Heart right ventricle (tissue), 16 donors: ENCODE measurements around the gene TLR1. TPM values are rescaled to one million over a fixed set of nuclear protein-coding genes. Genes with fewer than 3 reads are reported as not detected.

Experiments
- ATAC-seq, 8 donors: fragments of 200-7000 bp; cut with Tn5 transposase; one replicate each; pipeline ENCODE4 v1.9.1; 2020; ENCODE audit warnings: mild to moderate bottlenecking in 8 of 8, moderate library complexity in 8 of 8, moderate number of reproducible peaks in 1 of 8
- DNase-seq, 2 donors: peaks; one replicate each; pipeline ENCODE4 v3.0.0-alpha.2; 2020
- H3K27ac ChIP-seq, 10 donors: fragments of 200-600 bp; sonication (generic) in 2 of 10; one replicate each; pipeline versions ENCODE4 v1.5.0 to v1.8.0; 2020 to 2022; ENCODE audit warnings: mild to moderate bottlenecking in 3 of 10
- H3K27me3 ChIP-seq, 7 donors: fragments of 200-600 bp; one replicate each; pipeline ENCODE4 v1.8.0; 2021 to 2022; ENCODE audit warnings: mild to moderate bottlenecking in 2 of 7
- H3K36me3 ChIP-seq, 9 donors: fragments of 200-600 bp; sonication (generic) in 1 of 9; one replicate each; pipeline versions ENCODE4 v1.5.0 to v1.8.0; 2020 to 2022; ENCODE audit warnings: mild to moderate bottlenecking in 2 of 9
- H3K4me1 ChIP-seq, 9 donors: fragments of 200-600 bp; sonication (generic) in 1 of 9; one replicate each; pipeline versions ENCODE4 v1.5.0 to v1.8.0; 2020 to 2022; ENCODE audit warnings: mild to moderate bottlenecking in 4 of 9
- H3K4me3 ChIP-seq, 10 donors: fragments of 200-600 bp; sonication (generic) in 2 of 10; one replicate each; pipeline versions ENCODE4 v1.5.0 to v1.8.0; 2020 to 2022; ENCODE audit warnings: mild to moderate bottlenecking in 7 of 10, moderate library complexity in 2 of 10
- H3K9me3 ChIP-seq, 11 donors: fragments of 200-600 bp in 10 of 11; sonication (generic) in 2 of 11; one replicate each; pipeline versions ENCODE4 v1.5.0 to v1.8.0; 2013 to 2022; ENCODE audit warnings: mild to moderate bottlenecking in 2 of 11, control low read depth in 1 of 11, moderate library complexity in 1 of 11
- CTCF ChIP-seq, 9 donors: fragments of 200-600 bp; sonication (generic) in 2 of 9; IDR thresholded peaks; one replicate each; pipeline versions ENCODE4 v1.5.0 to v1.8.0; 2021 to 2022; ENCODE audit warnings: antibody characterized with exemption in 9 of 9, mild to moderate bottlenecking in 5 of 9, moderate library complexity in 1 of 9
- WGBS, 2 donors: extraction: QIAGEN DNeasy Blood & Tissue Kit; methylation state at CpG; one replicate each; pipeline ENCODE4 v1.1.7; 2013; ENCODE audit warnings: inconsistent platforms in 1 of 2; 5-methylcytosine and 5-hydroxymethylcytosine counted together
- intact Hi-C, 10 donors: fragments of 100-400 bp; cut with DNase I; formaldehyde crosslinking; loops; one replicate each; pipeline versions ENCODE4 v1.11.1 to v1.14.2; 2022
- polyA plus RNA-seq, 2 donors: library from polyadenylated mRNA; stranded (reverse); fragments of 200-250 nt; gene quantifications; one replicate each; pipeline ENCODE4 v1.2.3, GENCODE V29; 2013
- total RNA-seq, 10 donors: library from RNA; stranded (reverse); fragmentation: NEBNext Ultra II Directional in 3 of 10; extraction: Animal tissue kit (Norgen Biotek cat#: 25700) in 3 of 10; gene quantifications; one replicate each; pipeline versions ENCODE4 v1.2.1 to v1.2.4, GENCODE V29; 2021 to 2023
- donor health status: Arrhythmogenic right ventricular cardiomyopathy.
- donor health status: ischemic (EF 13 %, LVEDD 7.1; RV severe dilation, severe dysfunction).
- donor health status: healthy with polysubstance abuse.
- donor health status: DM: no; HTN: yes; CAD: no.
- donor health status: DM: no; HTN: no; CAD: no.
- donor health status: ischemic (EF 25% LVEDD 6.9; RV normal size, moderate dysfunction).
- donor health status: ischemic (EF 25% LVEDD 5.7; RV mildly dilated, moderate dysfunction).
- donor health status: healthy.
- donor health status: DM: yes; HTN: yes; CAD: no.
- donor health status: Ischemic cardiomyopathy.
- donor health status: ischemic (EF 35%, LVEDD 5.7; RV mildly dilated, moderate dysfunction).
- donor health status: nonischemic (EF 11% LVEDD 7.7; RV severe dilation, severe dysfunction).
- donor health status: DM: yes; HTN: yes; CAD: no.
- donor health status: PGD.
- donor health status: ischemic (EF 29% LVEDD 5.4; RV normal size, mild dysfunction).
- donor health status: nonischemic (EF 23%, LVEDD 6.1; RV moderate dilation, normal function).

TLR1 gene
- total and polyA plus RNA-seq, 12 donors = 0.49 to 14.0 (median 2.8) TPM

GRCh38 chr4:38800961-38801450, 3.6 kb downstream of the TLR1 start:
- peaks cover 0 to 61% (median 21%) of the 10 kb centered on the region in 9 donors for H3K36me3 ChIP-seq
- WGBS, 2 donors = 86 to 88% methylated on average over 3 of the region's 3 CpGs
- intact Hi-C loops = loop anchor here in 2 of 10 donors (5.0 to 10.0 kb wide), 2 partner anchors 44 to 54 kb away; partner anchors contain the start of gene TLR6 (in 1 of the 2)
- no peak for DNase-seq
- peaks cover 0 to 26% (median 3%) of the 10 kb centered on the region in 11 donors for H3K9me3 ChIP-seq
- peak overlapping the region in 1 of 10 donors; percentile 54 for H3K4me3 ChIP-seq
- no peak for ATAC-seq
- H3K27ac ChIP-seq = peak overlapping the region in 1 of 10 donors; percentile 90
- TF ChIP-seq CTCF (IDR thresholded peaks at IDR 0.05) = no peak
- peaks cover 0 to 47% (median 11%) of the 10 kb centered on the region in 9 donors for H3K4me1 ChIP-seq
- H3K27me3 ChIP-seq = no peaks in the 10 kb centered on the region

DNA sequence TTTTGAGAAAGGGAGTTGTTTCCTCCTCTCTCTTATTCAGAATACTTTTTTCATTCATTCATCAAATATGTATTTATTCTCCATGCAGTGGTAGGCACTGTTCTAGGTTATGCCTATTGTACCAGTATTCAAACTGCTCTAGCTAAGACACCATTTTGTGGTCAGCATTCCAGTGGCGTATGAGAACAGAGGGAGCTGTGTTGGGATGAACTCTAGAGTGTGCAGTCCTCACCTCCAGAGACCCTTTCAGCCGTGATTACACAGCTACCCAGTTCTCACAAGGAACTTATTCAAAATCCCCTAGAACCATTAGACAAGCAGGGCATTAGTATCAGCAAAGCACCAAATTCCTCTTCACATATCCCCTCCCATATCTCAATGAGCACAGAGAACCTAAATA, 4.2 kb downstream of the TLR1 start:
- no peak for TF ChIP-seq CTCF (IDR thresholded peaks at IDR 0.05)
- DNase-seq (no peak), ATAC-seq (no peak)
- WGBS, 2 donors = 90 to 92% methylated on average over 2 of the region's 2 CpGs
- Histone ChIP-seq H3K27me3 (no peaks in the 10 kb centered on the region), H3K9me3 (peaks cover 0 to 29% (median 3%) of the 10 kb centered on the region in 11 donors), H3K27ac (peak overlapping the region in 1 of 10 donors; percentile 90), H3K4me1 (peaks cover 0 to 41% (median 6%) of the 10 kb centered on the region in 9 donors), H3K4me3 (peak overlapping the region in 1 of 10 donors; percentile 54), H3K36me3 (peaks cover 0 to 61% (median 21%) of the 10 kb centered on the region in 9 donors)
- intact Hi-C loops = loop anchor here in 2 of 10 donors (5.0 to 10.0 kb wide), 2 partner anchors 43 to 54 kb away; partner anchors contain the start of gene TLR6 (in 1 of the 2)

GRCh38 chr4:38795087-38795486, 9.5 kb downstream of the TLR1 start:
- H3K27ac ChIP-seq = peak overlapping the region in 1 of 10 donors; percentile 1
- ATAC-seq (no peak), DNase-seq (no peak)
- peaks cover 0 to 34% (median 15%) of the 10 kb centered on the region in 9 donors for H3K36me3 ChIP-seq
- peaks cover 0 to 29% (median 0%) of the 10 kb centered on the region in 9 donors for H3K4me1 ChIP-seq
- H3K9me3 ChIP-seq = peaks cover 0 to 31% (median 3%) of the 10 kb centered on the region in 11 donors
- WGBS, 2 donors = 78 to 79% methylated on average over 3 of the region's 3 CpGs
- no peaks in the 10 kb centered on the region for H3K27me3 ChIP-seq
- intact Hi-C loops = no loop called here
- no peak for TF ChIP-seq CTCF (IDR thresholded peaks at IDR 0.05)
- H3K4me3 ChIP-seq = no peak overlapping the region

DNA sequence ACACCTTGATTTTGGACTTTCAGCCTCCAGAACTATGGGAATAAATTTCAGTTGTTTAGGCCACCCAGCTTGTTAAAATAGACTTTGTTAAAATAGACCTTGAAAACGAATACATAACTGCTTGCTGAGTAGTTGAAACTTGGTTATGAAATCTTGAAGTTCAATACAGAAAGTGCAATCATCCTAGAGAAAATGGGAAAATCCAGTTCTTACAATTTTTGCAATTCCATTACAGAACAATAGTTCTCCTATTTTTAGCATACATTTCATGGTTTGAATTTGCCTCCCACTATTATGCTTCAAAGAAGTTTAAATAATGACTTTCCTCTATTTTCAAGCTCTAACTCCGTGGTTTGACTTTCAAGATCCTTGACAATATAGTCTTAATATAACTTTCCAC, 10.5 kb downstream of the TLR1 start:
- Histone ChIP-seq H3K4me3 (no peak overlapping the region), H3K27me3 (no peaks in the 10 kb centered on the region), H3K27ac (peak overlapping the region in 1 of 10 donors; percentile 29), H3K9me3 (peaks cover 0 to 36% (median 3%) of the 10 kb centered on the region in 11 donors), H3K4me1 (peaks cover 0 to 32% (median 0%) of the 10 kb centered on the region in 9 donors), H3K36me3 (peaks cover 0 to 24% (median 10%) of the 10 kb centered on the region in 9 donors)
- DNase-seq (no peak), ATAC-seq (no peak)
- TF ChIP-seq CTCF (IDR thresholded peaks at IDR 0.05) = no peak
- 70 to 80% methylated on average over 2 of the region's 2 CpGs for WGBS, 2 donors
- intact Hi-C loops = no loop called here
